Gastrocnemius medialis (tissue), 4 donors: Measurements from ENCODE around the gene PRPH2.

Experiments used
- CTCF ChIP-seq, 5 experiments: fragments of 450-650 bp in 3 of 5; fragments of 200-600 bp in 2 of 5; sonication (generic) in 2 of 5; IDR thresholded peaks in 4 of 5; conservative IDR thresholded peaks in 1 of 5; 1 replicate in 4 of 5; 2 replicates in 1 of 5; pipeline ENCODE4 v1.5.1; 2016 to 2019; ENCODE audit warnings: antibody characterized with exemption in 5 of 5, mild to moderate bottlenecking in 3 of 5, moderate library complexity in 3 of 5
- POLR2A ChIP-seq, 2 donors: fragments of 450-650 bp; IDR thresholded peaks; one replicate each; pipeline ENCODE4 v1.6.1; 2017; ENCODE audit warnings: antibody characterized with exemption in 2 of 2, mild to moderate bottlenecking in 2 of 2, moderate library complexity in 2 of 2

GRCh38 chr6:42769836-42770235 lies 47.4 kb upstream of the PRPH2 start:
- TF ChIP-seq CTCF (IDR thresholded peaks at IDR 0.05 in 4 of 5, conservative IDR thresholded peaks at IDR 0.05 in 1 of 5) = no peak
- TF ChIP-seq POLR2A (IDR thresholded peaks at IDR 0.05) = no peak
